Psoas muscle (tissue), 8 donors: Measurements from ENCODE around the gene TAPT1. TPM values are rescaled to one million over a fixed set of nuclear protein-coding genes. Genes with fewer than 3 reads are reported as not detected.

Source experiments
- ATAC-seq, 4 donors: fragments of 200-7000 bp; cut with Tn5 transposase; one replicate each; pipeline ENCODE4 v1.9.1; 2020; ENCODE audit warnings: moderate library complexity in 3 of 4, mild to moderate bottlenecking in 2 of 4
- DNase-seq, 2 donors: peaks; one replicate each; pipeline ENCODE4 v3.0.0-alpha.2; 2020
- H3K27ac ChIP-seq: fragments of 200-600 bp; one replicate; pipeline ENCODE4 v1.8.0; 2022
- H3K27me3 ChIP-seq, 3 donors: fragments of 200-600 bp in 1 of 3; one replicate each; pipeline versions ENCODE4 v1.6.1 to v1.8.0; 2013 to 2022; ENCODE audit warnings: low read length in 2 of 3, mild to moderate bottlenecking in 2 of 3, moderate library complexity in 1 of 3; ENCODE audit not compliant: insufficient read depth in 3 of 3
- H3K36me3 ChIP-seq, 2 donors: fragments of 200-600 bp in 1 of 2; one replicate each; pipeline versions ENCODE4 v1.6.1 to v1.8.0; 2013 to 2022; ENCODE audit warnings: low read depth in 1 of 2, mild to moderate bottlenecking in 1 of 2, moderate library complexity in 1 of 2; ENCODE audit not compliant: insufficient read depth in 1 of 2
- H3K4me1 ChIP-seq: fragments of 200-600 bp; one replicate; pipeline ENCODE4 v1.8.0; 2022
- H3K4me3 ChIP-seq: fragments of 200-600 bp; one replicate; pipeline ENCODE4 v1.8.0; 2022; ENCODE audit warnings: mild to moderate bottlenecking
- H3K9me3 ChIP-seq: fragments of 200-600 bp; one replicate; pipeline ENCODE4 v1.8.0; 2022
- CTCF ChIP-seq: fragments of 200-600 bp; IDR thresholded peaks from one replicate; pipeline ENCODE4 v1.8.0; 2022; ENCODE audit warnings: antibody characterized with exemption
- WGBS, 3 donors: extraction: QIAGEN DNeasy Blood & Tissue Kit; methylation state at CpG; one replicate each; pipeline versions ENCODE4 v1.1.6 to v1.1.7; 2013; 5-methylcytosine and 5-hydroxymethylcytosine counted together
- intact Hi-C, 2 donors: fragments of 100-400 bp; cut with DNase I; formaldehyde crosslinking; loops; one replicate each; pipeline versions ENCODE4 v1.11.0 to v1.14.2; 2022
- polyA plus RNA-seq, 3 donors: library from polyadenylated mRNA; stranded (reverse); fragments of 200-250 nt; gene quantifications; one replicate each; pipeline ENCODE4 v1.2.3, GENCODE V29; 2013
- total RNA-seq, 4 donors: library from RNA; stranded (reverse); fragmentation: NEBNext Ultra II Directional in 2 of 4; extraction: Animal tissue kit (Norgen Biotek cat#: 25700) in 2 of 4; gene quantifications; one replicate each; pipeline versions ENCODE4 v1.2.1 to v1.2.4, GENCODE V29; 2021 to 2023
- donor health status: healthy with polysubstance abuse.
- donor health status: DM: no; HTN: no; CAD: no; lungs with moderate emphysema.
- donor health status: Bipolar disorder and iron deficiency.
- donor health status: healthy.
- donor health status: DM: yes; HTN: yes; CAD: no.
- donor health status: DM: no; HTN: no; CAD: no.
- donor health status: DM: no; HTN: no; CAD: no.
- donor health status: DM: yes; HTN: yes; CAD: no.

Gene TAPT1
- total and polyA plus RNA-seq, 7 donors = 14.2 to 101 (median 46.9) TPM

- no peak for DNase-seq
- no peak for ATAC-seq
- H3K27ac ChIP-seq = no peak overlapping the region
- H3K27me3 ChIP-seq = no peaks in the 10 kb centered on the region
- H3K9me3 ChIP-seq = no peaks in the 10 kb centered on the region
- TF ChIP-seq CTCF = no peak
- intact Hi-C loops = no loop called here
- no peak overlapping the region for H3K4me3 ChIP-seq
- 83 to 88% (median 85%) methylated on average over 6 of the region's 6 CpGs for whole genome bisulfite sequencing, 3 donors
- peaks cover 75% of the 10 kb centered on the region for H3K4me1 ChIP-seq
- H3K36me3 ChIP-seq = peaks cover 0 to 22% of the 10 kb centered on the region in 2 donors
Measured at GRCh38 chr4:16217300-16218051, 8.8 kb downstream of the TAPT1 start.

GRCh38 chr4:16213121-16213520 is 13.2 kb downstream of the TAPT1 start:
- peaks cover 45% of the 10 kb centered on the region for H3K4me1 ChIP-seq
- H3K27ac ChIP-seq = no peak overlapping the region
- intact Hi-C loops = no loop called here
- WGBS, 3 donors = 50 to 66% (median 63%) methylated on average over 2 of the region's 2 CpGs
- TF ChIP-seq CTCF = no peak
- peaks cover 5 to 48% of the 10 kb centered on the region in 2 donors for H3K36me3 ChIP-seq
- H3K4me3 ChIP-seq = no peak overlapping the region
- no peaks in the 10 kb centered on the region for H3K27me3 ChIP-seq
- no peaks in the 10 kb centered on the region for H3K9me3 ChIP-seq
- DNase-seq (no peak), ATAC-seq (no peak)

GRCh38 chr4:16212138-16212782 is 14.0 kb downstream of the TAPT1 start:
- H3K4me3 ChIP-seq = no peak overlapping the region
- H3K4me1 ChIP-seq = peaks cover 43% of the 10 kb centered on the region
- ATAC-seq (no peak), DNase-seq (no peak)
- intact Hi-C loops = no loop called here
- 71 to 89% (median 81%) methylated on average over 3 of the region's 3 CpGs for WGBS, 3 donors
- H3K36me3 ChIP-seq = peaks cover 5 to 49% of the 10 kb centered on the region in 2 donors
- no peak overlapping the region for H3K27ac ChIP-seq
- H3K9me3 ChIP-seq = no peaks in the 10 kb centered on the region
- TF ChIP-seq CTCF = no peak
- H3K27me3 ChIP-seq = no peaks in the 10 kb centered on the region

GRCh38 chr4:16207409-16207808 is 18.9 kb downstream of the TAPT1 start:
- intact Hi-C loops = no loop called here
- Histone ChIP-seq H3K9me3 (no peaks in the 10 kb centered on the region), H3K4me3 (no peak overlapping the region), H3K27me3 (no peaks in the 10 kb centered on the region), H3K36me3 (peaks cover 5 to 34% of the 10 kb centered on the region in 2 donors), H3K27ac (no peak overlapping the region), H3K4me1 (peaks cover 43% of the 10 kb centered on the region)
- ATAC-seq = no peak
- 83 to 92% (median 90%) methylated on average over 1 of the region's 1 CpG for WGBS, 3 donors
- DNase-seq = no peak
- TF ChIP-seq CTCF = no peak
